Measurements from ENCODE around the gene LEUTX.
"Not testable (repeated sequence)": the region's sequence is repeated elsewhere in the genome, so short reads cannot be mapped to it uniquely, and the experiment has no call there.

LEUTX gene, protein sequence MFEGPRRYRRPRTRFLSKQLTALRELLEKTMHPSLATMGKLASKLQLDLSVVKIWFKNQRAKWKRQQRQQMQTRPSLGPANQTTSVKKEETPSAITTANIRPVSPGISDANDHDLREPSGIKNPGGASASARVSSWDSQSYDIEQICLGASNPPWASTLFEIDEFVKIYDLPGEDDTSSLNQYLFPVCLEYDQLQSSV

DNA sequence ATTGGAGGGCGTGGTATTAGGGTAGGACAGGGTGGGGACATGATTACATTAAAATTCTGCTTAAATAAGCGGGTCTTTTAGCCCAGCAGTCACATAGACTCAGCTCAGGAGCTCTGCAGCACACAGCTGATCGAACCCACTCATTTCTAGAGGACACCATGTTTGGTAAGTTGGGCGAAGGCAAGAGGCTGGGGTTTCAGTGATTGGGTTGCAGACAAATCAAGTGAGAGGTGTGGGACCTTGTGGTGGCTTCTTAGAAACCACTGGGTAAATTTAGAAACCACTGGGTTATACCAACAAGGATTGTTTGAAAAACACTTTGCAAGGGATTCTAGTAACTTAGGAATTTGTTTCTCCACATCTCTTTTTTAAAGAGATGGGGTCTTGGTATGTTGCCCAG is at the start of gene LEUTX:
Gene LEUTX (plus strand): TSS at position 92 of the 400 bp plus-strand sequence. CDS start 67 bp downstream, at position 159.
- no peak for DNase-seq

DNA sequence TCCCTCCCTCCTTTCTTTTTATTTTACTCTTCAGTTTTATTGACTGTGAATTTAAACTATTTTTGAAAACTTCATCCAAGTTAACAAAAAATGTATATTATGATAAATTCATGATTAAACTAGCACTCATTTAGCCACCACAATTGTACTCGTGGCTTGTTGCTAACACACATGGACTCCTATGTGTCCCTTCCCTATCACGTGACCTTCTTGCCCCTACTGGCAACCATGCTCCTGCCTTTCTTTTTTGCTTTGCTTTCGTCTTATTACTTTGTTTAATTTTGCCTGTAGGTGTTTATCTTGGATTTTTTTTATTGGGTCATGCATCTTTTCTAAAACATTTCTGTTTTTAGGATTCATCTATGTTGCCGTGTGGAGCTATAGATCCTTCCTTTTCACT is 49.1 kb upstream of the LEUTX start:
- DNase-seq, result no peak

DNA sequence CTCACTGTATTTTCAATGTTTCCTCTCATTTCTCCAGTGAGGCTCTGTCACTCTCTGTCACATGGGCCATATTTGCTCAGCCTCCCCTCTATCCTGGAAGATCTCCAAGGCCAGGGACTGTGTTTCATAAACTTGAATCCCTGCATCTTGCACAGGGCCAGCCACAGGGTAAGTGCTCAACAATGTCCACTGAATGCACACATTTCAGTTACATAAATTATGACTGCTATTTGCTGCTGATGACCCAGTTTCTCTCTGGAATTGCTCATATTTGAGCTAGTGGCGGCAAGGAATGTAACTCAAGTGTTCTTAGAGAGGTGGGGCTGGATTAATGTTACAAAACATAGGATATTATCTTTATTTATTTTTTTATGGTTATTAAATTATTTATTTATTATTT is 47.0 kb upstream of the LEUTX start:
- DNase-seq, result no peak

DNA sequence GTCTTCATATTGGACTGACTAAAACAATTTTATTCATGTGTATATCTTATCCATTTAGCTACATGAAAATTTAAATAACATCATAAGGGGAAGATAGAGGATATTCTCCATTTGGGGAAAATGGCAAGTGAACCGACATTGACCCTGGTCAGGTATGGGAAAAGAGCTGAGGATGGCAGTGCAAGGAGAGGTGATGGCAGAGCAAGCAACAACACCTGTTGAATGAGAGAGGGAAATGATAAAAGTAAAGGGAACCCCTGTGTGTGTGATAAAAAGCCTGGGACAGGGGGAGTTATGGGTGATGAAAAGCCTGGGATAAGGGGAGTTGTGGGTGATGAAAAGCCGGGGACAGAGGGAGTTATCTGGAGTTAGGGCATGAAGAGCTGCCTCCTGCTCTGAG is 44.8 kb upstream of the LEUTX start:
- no peak for DNase-seq

DNA sequence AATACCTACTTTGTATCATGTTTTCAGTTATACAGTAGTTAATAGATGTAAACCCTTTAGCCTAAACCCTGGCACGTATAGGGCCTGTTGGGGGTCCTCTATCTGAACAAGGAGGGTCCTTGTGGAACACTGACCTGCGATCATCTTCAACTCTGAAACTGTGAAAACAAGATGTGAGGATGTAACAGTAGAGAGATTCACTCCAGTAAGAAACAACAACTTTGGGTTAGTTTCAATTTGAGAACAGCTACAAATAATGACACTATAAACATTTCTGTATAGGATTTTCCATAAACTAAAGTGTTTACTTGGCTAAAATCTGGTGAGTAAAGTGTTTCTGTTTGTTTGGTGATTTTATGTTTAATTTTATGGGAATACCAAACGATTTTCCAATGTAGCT is 43.0 kb upstream of the LEUTX start:
- no peak for DNase-seq

DNA sequence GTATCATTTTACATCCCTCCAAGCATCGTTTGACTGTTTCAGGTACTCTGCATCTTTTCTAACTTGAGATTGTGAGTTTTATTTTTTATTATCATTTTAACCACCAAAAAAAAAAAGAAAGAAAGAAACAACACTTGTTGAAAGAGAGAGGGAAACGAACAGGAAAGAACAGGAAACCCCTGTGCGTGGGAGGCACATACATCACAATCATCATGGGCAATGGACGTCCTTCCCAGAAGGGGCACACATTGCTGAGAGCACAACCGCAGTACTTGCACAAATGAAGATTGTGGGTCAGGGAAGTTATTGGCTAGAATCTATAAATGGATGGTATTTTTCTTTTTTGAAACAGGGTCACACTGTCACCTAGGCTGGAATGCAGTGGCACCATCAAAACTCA is 42.6 kb upstream of the LEUTX start:
- no peak for DNase-seq

DNA sequence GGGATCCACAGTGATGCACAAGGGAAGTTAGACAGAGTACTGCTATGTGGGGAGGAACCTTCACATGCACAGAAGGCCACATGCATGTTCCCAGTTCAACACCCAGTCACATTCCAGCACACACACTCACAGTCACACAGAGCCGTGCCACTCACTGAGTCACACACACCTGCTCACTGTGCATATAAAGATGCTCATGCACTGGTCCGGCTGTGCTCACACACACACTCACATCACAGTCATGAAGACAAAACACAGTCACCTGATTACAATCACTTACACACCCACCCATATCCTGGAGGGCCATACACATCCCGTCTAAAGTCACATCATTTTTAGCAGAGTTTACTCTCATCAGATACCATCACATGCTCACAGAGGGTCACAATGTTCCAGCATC is 41.3 kb upstream of the LEUTX start:
- DNase-seq, result no peak

DNA sequence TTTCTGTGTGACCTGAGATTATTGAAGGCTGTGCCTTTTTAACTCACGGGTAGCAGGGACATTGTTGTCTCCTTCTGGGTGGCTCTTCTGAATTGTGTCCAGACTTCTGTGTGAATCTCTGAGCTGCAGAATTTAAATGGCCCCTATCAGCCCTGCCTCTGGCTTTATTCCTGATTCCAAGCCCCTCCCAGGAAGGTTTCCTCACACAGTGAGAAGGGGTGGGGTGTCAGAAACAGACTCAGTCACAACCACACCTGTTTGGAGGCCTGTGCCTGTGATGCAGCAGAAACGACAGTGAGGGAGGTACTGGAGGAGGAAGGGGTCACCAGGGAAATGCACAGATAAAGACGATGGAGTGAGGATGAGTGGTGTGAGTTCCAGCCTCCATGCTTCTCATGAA is 40.8 kb upstream of the LEUTX start, which contains the start of gene CLC:
Gene CLC (minus strand): TSS at position 139 of the 400 bp plus-strand sequence. CDS start 77 bp downstream, at position 62.
- DNase-seq, result no peak

DNA sequence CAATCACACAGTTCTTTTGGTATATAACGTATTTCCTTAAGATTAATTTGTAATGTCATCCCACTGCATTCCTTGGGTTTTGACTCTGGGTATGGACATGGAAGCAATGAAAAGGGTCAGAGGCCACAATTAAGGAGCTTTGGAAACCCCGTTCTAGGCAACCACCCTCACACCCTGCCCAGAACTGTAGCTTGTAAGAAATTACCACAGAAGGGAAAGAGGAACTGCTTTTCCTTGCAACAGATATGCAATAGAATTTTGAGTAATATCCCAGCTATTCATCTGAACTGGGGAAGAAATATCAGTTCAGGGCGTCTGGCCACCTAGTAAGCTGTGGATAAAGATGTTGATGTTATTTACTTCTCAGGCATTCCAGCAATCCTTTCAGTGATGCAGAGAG is 39.8 kb upstream of the LEUTX start:
- DNase-seq, result no peak

DNA sequence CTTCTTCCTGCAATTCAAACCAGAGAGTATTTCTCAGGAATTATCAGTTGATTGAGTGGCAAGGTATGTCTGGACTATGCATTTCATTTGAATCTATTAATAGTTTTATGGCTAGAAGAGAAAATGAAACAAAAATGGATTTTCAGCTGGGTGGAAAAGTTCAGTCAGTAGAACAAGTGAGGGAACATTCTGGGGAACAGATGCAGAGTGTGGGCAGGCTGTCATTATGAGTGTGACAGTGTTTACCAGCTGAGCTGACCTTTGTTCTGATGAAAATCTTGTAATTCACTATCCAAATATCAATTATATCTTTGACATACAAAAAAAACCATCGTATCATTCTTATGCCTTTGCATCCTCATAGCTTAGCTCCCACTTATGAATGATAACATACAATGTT is 38.3 kb upstream of the LEUTX start:
- DNase-seq, result no peak

DNA sequence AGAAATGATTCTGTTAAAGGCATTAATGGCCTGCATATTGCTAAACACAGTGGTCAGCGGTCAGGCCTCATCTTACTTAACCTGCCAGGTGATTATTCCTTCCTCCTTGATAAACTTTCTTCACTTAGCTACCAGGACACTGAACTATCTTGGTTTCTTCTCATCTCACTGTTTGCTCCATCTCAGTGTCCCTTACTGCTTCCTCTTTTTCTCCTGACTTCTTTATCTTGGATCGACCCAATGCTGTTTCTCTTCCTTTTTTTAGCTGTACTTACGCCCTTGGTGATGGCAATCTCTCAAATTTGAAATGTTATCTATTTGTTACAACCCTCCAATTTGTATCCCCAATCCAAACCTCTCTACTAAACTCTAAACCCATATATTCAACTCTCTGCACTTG is 33.0 kb upstream of the LEUTX start:
- no peak for DNase-seq

DNA sequence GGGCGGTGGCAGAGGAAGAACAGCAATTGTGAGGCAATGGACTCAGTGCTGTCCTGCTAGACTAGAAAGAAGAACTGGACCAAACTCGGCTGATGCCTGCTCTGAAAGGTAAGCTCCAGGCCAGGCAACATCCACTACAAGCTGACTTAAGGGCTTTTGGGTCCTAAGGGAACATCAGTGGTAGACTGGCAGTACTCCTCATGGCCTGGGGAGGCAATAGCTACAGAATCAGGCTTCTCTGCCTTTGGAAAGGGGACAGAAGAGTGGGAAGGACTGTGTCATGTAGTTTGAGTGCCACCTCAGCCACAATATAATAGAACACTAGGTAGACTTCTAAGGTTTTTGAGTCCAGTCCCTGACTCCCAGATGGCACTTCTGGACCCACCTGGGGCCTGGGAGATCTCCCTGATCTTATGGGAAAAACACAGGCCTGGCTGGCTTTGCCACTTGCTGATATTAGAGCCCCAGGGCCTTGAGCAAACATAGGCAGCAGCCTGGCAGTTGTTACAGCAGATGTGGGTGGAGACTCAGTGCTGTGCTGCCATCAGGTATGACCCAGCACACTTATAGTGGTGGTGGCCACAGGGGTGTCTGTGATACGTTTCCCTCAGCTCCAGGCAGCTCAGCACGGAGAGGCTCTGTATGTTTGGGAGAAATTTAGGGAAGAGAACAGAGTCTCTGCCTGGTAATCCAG is 31.7 kb upstream of the LEUTX start:
- peak; percentile 10 for DNase-seq

DNA sequence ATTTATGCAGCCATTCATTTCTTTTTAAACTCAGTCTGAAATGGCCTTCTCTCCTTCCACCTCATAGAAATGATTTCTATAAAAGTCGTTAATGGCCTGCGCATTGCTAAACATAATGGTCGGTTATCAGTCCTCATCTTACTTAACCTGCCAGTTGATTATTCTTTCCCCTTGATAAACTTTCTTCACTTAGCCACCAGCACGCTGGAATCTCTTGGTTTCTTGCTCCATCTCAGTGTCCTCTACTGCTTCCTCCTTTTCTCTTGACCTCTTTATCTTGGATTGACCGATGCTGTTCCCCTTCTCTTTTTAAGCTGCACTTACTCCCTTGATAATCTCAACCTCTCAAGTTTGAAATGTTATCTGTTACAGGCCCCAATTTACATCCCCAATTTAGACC is 28.7 kb upstream of the LEUTX start:
- DNase-seq, result no peak

DNA sequence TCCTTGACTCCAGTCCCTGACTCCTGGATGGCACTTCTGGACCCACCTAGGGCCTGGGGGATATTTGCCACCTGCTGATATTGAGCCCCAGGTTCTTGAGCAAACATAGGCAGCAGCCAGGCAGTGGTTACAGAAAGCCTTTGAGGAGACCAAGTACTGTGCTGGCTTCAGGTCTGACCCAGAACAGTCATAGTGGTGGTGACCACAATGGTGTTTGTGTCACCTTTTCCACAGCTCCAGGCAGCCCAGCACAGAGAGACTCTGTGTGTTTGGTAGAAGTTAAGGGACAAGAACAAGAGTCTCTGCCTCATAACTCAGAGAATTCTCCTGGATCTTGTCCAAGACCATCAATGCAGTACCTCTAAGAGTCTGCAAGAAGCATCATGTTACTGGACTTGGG is 26.3 kb upstream of the LEUTX start:
- no peak for DNase-seq

DNA sequence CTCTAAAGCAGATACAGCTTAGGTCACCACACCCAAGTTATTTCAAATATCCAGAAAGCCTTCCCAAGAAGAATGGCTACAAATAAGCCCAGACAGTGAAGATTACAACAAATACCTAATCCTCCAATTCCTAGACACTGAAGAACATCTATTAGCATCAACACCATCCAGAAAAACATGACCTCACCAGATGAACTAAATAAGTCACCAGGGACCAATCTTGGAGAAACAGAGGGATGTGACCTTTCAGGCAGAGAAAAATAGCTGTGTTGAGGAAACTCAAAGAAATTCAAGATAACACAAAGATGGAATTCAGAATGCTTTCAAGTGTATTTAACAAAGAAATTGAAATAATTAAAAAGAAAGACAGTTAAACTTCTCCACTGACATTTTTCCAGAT is 25.9 kb upstream of the LEUTX start:
- DNase-seq, result no peak

DNA sequence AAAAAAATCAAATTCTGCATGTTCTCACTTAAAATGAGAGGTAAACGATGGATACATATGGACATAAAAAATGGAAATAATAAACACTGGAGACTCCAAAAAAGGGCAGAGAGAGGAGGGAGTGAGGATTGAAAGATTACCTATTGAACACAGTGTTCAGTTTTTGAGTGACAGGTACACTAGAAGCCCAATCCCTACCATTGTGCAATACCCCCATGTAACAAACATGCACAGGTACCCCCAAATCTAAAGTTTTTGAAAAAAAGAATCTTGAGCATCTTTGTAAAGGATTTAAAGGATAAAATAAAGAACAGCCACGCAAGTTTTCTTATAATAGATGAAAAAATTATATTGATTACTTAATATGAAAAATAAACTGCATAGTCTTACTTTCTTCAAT is 24.1 kb upstream of the LEUTX start:
- no peak for DNase-seq

DNA sequence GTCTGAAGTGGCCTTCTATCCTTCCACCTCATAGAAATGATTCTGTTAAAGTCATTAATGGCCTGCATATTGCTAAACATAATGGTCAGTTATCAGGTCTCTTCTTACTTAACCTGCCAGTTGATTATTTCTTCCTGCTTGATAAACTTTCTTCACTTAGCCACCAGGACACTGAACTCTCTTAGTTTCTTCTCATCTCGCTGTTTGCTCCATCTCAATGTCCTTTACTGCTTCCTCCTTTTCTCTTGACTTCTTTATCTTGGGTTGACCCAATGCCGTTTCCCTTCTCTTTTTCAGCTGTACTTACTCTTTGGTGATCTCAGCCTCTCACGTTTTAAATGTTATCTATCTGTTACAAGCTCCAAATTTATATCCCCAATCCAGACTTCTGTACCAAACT is 23.7 kb upstream of the LEUTX start:
- no peak for DNase-seq

DNA sequence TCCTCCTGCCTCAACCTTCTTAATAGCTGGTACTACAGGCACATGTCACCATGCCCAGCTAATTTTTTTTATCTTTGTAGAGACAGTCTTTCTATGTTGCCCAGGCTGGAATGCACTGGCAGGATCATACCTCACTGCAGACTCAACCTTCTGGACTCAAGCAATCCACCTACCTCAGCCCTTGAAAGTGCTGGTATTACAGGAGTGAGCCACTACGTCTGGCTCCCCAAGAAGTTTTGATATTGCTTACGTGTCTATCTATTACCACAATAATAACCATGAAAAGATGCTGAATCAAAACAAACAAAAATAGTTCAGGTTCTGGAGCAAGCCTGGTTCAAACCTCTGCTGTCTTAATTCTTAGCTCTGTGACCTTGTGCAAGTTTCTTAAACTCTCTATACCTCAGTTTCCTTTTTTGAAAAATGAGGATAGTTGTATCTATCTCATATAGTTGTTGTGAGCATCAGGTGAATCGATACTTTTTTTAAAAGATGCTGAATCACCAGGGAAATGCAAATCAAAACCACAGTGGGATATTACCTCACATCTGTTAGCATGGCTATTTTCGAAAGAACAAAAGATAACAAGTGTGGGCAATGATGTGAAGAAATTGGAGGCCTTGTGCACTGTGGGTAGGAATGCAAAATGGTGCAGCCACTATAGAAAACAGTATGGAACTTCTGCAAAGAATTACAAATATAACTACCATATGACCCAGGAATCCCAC is 19.0 kb upstream of the LEUTX start:
- DNase-seq, result no peak

DNA sequence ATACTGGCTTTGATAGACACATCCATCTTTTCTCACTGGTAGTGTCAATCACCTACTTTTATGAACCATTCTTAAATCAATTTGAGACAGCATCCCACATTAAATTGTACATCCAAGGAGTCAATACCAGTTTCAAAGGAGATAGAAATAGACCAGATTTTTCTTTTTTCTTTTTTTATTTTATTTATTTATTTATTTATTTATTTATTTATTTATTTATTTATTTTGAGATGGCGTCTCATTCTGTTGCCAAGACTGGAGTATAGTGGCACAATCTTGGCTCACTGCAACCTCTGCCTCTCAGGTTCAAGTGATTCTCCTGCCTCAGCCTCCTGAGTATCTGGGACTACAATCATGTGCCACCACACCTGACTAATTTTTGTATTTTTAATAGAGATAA is 16.8 kb upstream of the LEUTX start:
- not testable (repeated sequence) for DNase-seq

DNA sequence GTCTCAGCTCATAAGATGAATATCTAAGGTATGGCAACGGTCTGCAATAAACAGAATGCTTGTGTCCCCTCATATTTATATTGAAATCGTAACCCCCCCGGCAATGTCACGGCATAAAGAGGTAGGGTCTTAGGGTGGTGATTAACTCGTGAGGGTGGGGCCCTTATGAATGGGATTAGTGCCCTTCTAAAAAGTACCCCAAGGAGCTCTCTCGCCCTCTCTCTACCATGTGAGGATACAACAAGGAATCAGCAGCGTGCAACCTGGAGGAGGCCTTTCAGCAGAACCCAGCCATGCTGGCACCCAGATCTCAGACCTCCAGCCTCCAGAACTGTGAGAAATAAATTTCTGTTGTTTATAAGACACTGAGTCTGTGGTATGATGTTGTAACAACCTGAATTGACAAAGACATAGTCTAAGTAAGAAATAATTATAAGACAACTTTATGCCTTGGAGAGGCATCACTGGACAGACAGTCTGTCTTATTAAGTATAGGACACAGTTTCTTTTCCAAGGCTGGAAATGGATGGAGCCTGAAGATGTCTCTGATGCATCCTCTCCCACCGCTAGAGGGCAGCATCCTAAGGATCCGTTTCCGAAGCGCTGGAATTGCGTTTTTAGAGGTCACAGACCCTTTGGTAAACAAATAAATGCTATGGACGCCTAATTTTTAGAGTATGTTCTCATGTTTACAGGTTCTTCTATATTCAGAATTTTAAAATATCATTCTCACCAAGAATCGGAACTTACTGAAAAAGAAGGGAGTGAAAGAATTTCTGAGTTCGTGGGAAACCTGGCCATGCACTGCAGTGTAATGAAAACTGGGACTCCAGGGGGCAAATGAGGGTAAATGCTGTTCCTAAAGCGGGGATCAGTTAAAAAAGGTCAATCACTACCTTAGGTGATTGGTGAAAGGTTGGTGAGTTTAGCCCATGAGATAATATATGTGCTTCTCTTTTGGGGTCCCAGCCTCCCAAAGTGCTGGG is 13.3 kb upstream of the LEUTX start:
- peak; percentile 83 for DNase-seq

DNA sequence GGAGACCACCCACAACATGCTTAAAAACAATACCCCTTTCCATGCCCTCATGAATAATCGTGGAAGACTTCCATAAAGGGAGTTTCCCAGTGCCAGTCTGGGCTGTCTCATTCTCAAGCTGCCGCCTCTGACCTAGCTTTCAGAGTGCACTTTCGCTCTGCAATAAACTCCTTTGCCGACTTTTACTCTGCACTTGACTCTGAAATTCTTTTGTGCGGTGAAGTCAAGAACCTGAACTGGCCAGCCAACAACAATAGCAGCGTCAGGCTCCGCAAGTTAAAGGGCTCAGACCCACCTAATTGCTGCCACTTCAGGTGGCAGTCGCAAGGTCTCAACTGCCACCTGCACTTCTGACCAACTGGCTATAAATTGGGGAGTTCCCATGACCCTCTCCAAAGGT is 10.3 kb upstream of the LEUTX start:
- DNase-seq, result no peak

DNA sequence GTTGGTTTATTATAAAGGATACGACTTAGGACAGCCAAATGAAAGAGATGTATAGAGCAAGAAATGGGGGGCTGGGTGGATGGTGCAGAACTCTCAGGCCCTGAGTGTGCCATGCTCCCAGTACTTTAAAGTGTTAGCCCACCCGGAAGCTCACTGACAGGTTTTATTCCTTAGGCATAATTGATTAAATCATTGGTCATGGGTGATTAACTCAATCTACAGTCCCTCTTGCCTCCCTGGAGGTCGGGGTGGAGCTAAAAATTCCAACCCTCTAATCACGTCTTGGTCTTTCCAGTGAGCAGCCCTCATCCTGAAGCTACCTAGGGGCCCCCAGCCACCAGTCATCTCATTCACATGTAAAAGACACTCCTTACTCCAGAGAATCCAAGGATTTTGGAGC is 9.9 kb upstream of the LEUTX start:
- DNase-seq, result peak; percentile 37

DNA sequence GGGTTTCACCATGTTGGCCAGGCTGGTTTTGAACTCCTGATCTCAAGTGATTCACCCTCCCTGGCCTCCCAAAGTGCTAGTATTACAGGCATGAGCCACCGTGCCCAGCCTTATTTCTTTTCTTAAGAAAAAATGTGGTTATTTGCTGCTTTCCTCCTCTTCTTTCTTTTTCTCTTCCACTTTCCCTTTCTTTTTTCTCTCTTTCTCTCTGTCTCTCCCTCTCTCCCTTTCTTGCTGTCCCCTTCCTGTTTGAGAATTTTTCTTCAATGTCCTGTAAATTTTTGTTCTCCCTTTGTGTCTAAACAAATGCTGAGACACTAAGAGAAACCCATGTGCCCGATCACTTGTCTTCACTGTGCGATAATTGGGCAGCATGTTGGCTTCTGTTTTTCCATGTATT is 2.2 kb downstream of the LEUTX start:
- DNase-seq, result no peak
